Adrenal gland (tissue), 5 donors: ENCODE results near the gene HTR3C.

Source experiments
- POLR2A ChIP-seq, 2 donors: fragments of 450-650 bp; IDR thresholded peaks; one replicate each; pipeline ENCODE4 v1.6.1; 2017; ENCODE audit warnings: antibody characterized with exemption in 2 of 2, mild to moderate bottlenecking in 2 of 2, moderate library complexity in 1 of 2
- TF ChIP-seq, protein P1 (sequence below), 6 experiments: fragments of 450-650 bp in 4 of 6; fragments of 200-600 bp in 2 of 6; sonication (generic) in 1 of 6; IDR thresholded peaks; 1 replicate in 5 of 6; 2 replicates in 1 of 6; pipeline versions ENCODE4 v1.5.1 to v1.8.0; 2016 to 2021; ENCODE audit warnings: antibody characterized with exemption in 6 of 6, mild to moderate bottlenecking in 2 of 6, moderate library complexity in 1 of 6
- donor health status: DM: no; HTN: no; CAD: no.

DNA sequence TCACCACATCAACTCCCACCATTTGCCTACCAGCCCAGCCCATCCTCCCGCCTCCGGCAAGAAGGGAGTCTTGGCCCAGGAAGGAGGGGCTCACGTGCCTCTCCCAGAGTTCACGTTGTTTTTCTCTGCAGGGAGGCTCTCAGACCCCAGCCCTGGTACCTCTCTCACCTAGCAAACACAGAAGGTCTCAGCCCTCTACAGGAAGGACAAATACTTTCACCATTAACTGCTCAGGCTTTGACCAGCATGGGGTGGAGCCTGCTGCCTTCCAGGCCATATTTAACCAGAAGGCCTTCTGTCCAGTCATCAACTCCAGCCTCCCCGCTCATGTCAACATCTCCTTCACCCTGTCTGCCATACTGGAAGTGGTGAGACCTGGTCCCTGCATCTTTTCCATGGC, 25.0 kb downstream of the HTR3C start:
- TF ChIP-seq, protein P1, sequence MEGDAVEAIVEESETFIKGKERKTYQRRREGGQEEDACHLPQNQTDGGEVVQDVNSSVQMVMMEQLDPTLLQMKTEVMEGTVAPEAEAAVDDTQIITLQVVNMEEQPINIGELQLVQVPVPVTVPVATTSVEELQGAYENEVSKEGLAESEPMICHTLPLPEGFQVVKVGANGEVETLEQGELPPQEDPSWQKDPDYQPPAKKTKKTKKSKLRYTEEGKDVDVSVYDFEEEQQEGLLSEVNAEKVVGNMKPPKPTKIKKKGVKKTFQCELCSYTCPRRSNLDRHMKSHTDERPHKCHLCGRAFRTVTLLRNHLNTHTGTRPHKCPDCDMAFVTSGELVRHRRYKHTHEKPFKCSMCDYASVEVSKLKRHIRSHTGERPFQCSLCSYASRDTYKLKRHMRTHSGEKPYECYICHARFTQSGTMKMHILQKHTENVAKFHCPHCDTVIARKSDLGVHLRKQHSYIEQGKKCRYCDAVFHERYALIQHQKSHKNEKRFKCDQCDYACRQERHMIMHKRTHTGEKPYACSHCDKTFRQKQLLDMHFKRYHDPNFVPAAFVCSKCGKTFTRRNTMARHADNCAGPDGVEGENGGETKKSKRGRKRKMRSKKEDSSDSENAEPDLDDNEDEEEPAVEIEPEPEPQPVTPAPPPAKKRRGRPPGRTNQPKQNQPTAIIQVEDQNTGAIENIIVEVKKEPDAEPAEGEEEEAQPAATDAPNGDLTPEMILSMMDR (IDR thresholded peaks at IDR 0.05): no peak
- no peak for TF ChIP-seq POLR2A (IDR thresholded peaks at IDR 0.05)
